NCI-H2029 (cell line): ENCODE measurements around the gene RAX2.

Experiments used
- DNase-seq: peaks from one replicate; lab custom pipeline; 2025; lab: John Stamatoyannopoulos, UW

The RAX2 gene

DNA sequence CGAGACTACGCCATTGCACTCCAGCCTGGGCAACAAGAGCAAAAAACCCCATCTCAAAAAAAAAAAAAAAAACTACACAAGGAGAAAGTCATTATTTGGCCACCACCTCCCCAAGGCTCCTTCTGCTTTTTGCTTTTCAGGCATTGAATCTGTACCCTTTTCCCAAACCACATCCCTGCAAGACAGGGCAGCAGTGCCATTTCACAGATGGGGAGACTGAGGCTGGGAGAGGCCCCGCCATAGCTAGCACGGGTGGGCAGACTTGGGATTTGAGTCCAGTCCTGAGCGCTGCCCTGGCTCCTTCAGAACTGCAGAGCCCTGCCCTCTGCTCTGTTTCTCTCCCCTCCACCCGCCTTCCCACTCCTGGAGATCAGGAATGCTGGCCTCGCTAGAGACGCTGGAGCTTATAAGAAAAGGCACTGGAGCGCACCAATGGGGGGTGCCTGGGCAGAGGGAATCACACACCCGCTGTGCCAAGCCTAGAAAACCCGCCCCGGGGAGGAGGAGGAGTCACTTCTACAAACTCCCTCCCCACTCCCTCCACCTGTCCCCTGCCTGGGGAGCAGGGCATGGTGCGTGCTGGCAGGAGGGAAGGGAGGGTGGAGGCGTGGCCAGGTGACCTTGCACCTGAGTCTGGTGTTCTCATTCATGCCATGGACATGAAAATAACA lies 46.3 kb downstream of the RAX2 start:
- peak; percentile 89 for DNase-seq

DNA sequence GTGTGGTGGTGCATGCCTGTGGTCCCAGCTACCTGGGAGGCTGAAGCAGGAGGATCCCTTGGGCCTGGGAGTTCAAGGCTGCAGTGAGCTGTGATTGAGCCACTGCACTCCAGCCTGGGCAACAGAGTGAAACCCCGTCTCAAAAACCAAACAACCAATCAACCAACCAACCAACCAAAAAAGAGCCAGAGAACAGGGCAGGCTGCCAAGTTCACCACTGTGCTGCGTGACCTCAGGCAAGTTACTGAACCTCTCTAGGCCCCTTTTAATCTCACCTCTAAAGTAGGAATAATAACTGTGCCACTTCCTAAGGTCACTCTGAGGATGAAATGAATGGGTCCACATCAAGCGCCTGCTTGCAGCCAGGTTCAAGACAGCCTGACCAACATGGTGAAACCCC lies 46.9 kb downstream of the RAX2 start:
- no peak for DNase-seq

GRCh38 chr19:3723883-3724282 lies 48.1 kb downstream of the RAX2 start:
- no peak for DNase-seq

- DNase-seq: no peak
These were observed 48.9 kb downstream of the RAX2 start for GRCh38 chr19:3723110-3723488.

GRCh38 chr19:3722443-3723109 lies 49.5 kb downstream of the RAX2 start:
- peak; percentile 42 for DNase-seq

GRCh38 chr19:3721887-3722442 lies 50.1 kb downstream of the RAX2 start:
- DNase-seq: no peak

DNA sequence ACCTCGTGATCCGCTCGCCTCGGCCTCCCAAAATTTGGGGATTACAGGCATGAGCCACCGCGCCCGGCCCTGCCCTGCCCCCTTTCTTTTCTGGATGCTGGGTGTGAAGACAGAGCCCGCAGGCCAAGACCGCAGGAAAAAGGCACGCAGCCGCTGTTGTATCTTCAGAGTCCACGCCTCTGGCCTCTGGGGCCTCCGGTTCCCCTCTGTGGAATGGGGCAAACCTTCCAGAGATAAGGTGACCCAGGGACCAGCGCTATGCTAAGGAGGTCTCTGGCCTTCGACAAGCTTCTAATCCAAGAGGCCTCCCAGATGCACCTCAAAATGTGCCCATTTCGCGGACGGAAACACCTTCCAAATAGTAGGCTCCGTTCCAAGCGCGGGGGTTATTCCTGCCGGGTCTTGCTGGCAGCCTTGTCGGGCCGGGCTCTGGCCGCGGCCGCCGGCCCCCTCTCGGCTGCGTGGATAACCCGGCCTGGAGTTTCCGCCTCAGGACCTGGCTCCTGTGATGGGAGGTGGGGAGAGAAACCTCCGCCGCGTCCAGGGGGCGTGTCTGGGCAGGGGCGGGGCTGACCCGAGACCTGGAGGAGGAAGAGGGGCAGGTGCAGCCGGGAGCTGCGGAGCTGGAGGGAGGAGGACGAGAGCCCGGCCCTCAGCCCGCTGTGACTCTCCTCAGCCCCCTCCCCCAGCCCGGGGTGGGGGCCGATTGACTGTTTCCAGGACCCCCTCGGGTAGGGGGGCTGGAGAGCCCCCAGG lies 50.7 kb downstream of the RAX2 start:
- peak; percentile 95 for DNase-seq

- no peak for DNase-seq
These were observed 51.6 kb downstream of the RAX2 start for GRCh38 chr19:3720349-3720917.

DNA sequence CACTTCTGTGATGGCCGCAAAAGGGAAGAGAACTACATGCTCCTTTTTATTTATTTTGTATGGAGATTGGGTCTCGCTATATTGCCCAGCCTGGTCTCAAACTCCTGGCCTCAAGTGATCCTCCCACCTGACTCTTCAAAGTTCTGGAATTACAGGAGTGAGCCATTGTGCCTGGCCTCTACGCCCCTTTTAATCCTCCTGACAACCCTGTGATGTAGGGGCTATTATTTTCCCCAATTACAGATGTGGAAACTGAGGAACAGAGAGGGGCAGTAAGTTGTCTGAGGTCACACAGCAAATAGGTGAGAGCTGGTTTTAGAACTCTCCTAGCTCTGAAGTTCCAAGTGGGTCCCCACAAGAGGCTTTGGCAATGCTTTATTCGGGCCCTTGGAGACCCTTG lies 52.2 kb downstream of the RAX2 start:
- no peak for DNase-seq
